Thyroid gland (tissue), 4 donors: Measurements from ENCODE around the gene KANK3. TPM values are rescaled to one million over a fixed set of nuclear protein-coding genes. Genes with fewer than 3 reads are reported as not detected.
"Not testable (repeated sequence)": the region's sequence is repeated elsewhere in the genome, so short reads cannot be mapped to it uniquely, and the experiment has no call there.

Experiments
- DNase-seq, 2 donors: peaks; one replicate each; pipeline ENCODE4 v3.0.0-alpha.2; 2019
- H3K27ac ChIP-seq, 3 donors: fragments of 200-600 bp; sonication (generic); 1 replicate in 2 of 3; 2 replicates in 1 of 3; pipeline ENCODE4 v1.5.1; 2016 to 2019; ENCODE audit warnings: mild to moderate bottlenecking in 1 of 3, moderate library complexity in 1 of 3
- H3K27me3 ChIP-seq: fragments of 200-600 bp; sonication (generic); one replicate; pipeline ENCODE4 v1.5.1; 2019
- H3K36me3 ChIP-seq, 2 donors: fragments of 200-600 bp; sonication (generic); one replicate each; pipeline ENCODE4 v1.5.1; 2016 to 2019
- H3K4me1 ChIP-seq, 2 donors: fragments of 200-600 bp; sonication (generic); one replicate each; pipeline ENCODE4 v1.5.1; 2017 to 2019
- H3K4me3 ChIP-seq, 3 donors: fragments of 200-600 bp; sonication (generic); replicated peaks in 1 of 3; 1 replicate in 2 of 3; 2 replicates in 1 of 3; pipeline ENCODE4 v1.5.1; 2016; ENCODE audit warnings: mild to moderate bottlenecking in 1 of 3
- H3K9me3 ChIP-seq: fragments of 200-600 bp; sonication (generic); one replicate; pipeline ENCODE4 v1.5.1; 2017
- POLR2A ChIP-seq, 2 donors: fragments of 450-650 bp; IDR thresholded peaks; one replicate each; pipeline ENCODE4 v1.6.1; 2017; ENCODE audit warnings: antibody characterized with exemption in 2 of 2, mild to moderate bottlenecking in 2 of 2, moderate library complexity in 1 of 2
- WGBS, 2 donors: methylation state at CpG; one replicate each; pipeline ENCODE4 v1.1.5; 2017; 5-methylcytosine and 5-hydroxymethylcytosine counted together
- intact Hi-C: fragments of 100-400 bp; cut with DNase I; formaldehyde crosslinking; loops from one replicate; pipeline ENCODE4 v1.15.1; 2023
- total RNA-seq, 4 donors: library from RNA; depleted of rRNA; stranded (reverse); fragments of >200 nt; gene quantifications; one replicate each; pipeline ENCODE4 v1.2.3, GENCODE V29; 2016
- TF ChIP-seq, protein P1 (sequence below), 6 experiments: fragments of 200-600 bp in 3 of 6; fragments of 450-650 bp in 3 of 6; sonication (generic) in 3 of 6; IDR thresholded peaks; one replicate each; pipeline ENCODE4 v1.5.1; 2016 to 2019; ENCODE audit warnings: antibody characterized with exemption in 6 of 6, mild to moderate bottlenecking in 2 of 6, inconsistent platforms in 1 of 6, moderate library complexity in 1 of 6

Gene KANK3
- total RNA-seq, 4 donors from 2014 or later, result 21.1 to 49.7 (median 30.5) TPM

- WGBS, 2 donors, result 0% methylated on average over 29 to 49 of the region's 70 CpGs
- TF ChIP-seq POLR2A (IDR thresholded peaks at IDR 0.05), result peak; percentile 48 to 88
- TF ChIP-seq, protein P1, sequence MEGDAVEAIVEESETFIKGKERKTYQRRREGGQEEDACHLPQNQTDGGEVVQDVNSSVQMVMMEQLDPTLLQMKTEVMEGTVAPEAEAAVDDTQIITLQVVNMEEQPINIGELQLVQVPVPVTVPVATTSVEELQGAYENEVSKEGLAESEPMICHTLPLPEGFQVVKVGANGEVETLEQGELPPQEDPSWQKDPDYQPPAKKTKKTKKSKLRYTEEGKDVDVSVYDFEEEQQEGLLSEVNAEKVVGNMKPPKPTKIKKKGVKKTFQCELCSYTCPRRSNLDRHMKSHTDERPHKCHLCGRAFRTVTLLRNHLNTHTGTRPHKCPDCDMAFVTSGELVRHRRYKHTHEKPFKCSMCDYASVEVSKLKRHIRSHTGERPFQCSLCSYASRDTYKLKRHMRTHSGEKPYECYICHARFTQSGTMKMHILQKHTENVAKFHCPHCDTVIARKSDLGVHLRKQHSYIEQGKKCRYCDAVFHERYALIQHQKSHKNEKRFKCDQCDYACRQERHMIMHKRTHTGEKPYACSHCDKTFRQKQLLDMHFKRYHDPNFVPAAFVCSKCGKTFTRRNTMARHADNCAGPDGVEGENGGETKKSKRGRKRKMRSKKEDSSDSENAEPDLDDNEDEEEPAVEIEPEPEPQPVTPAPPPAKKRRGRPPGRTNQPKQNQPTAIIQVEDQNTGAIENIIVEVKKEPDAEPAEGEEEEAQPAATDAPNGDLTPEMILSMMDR (IDR thresholded peaks at IDR 0.05), result no peak
- Histone ChIP-seq H3K36me3 (no peaks in the 10 kb centered on the region), H3K27ac (peak within 1 kb of the TSS; percentile 100), H3K27me3 (no peaks in the 10 kb centered on the region), H3K4me1 (peaks cover 61 to 65% of the 10 kb centered on the region in 2 donors), H3K9me3 (no peaks in the 10 kb centered on the region), H3K4me3 (peak within 1 kb of the TSS; percentile 91 to 100 (median 98))
- DNase-seq, result peak; percentile 100
- intact Hi-C loops, result no loop called here
These were observed 47.0 kb upstream of the KANK3 start, which contains the start of gene RAB11B for GRCh38 chr19:8389891-8390616. TSS of gene RAB11B (plus strand) at chr19:8390360. CDS start at chr19:8390417, 57 bp downstream.

GRCh38 chr19:8388612-8388958, 45.5 kb upstream of the KANK3 start:
- intact Hi-C loops, result no loop called here
- DNase-seq, result no peak
- Histone ChIP-seq H3K4me1 (peaks cover 49 to 65% of the 10 kb centered on the region in 2 donors), H3K9me3 (no peaks in the 10 kb centered on the region), H3K27ac (no peak overlapping the region), H3K27me3 (no peaks in the 10 kb centered on the region), H3K4me3 (no peak overlapping the region), H3K36me3 (no peaks in the 10 kb centered on the region)
- WGBS, 2 donors, result 61 to 66% methylated on average over 2 of the region's 2 CpGs
- no peak for TF ChIP-seq POLR2A (IDR thresholded peaks at IDR 0.05)
- TF ChIP-seq, protein P1 (IDR thresholded peaks at IDR 0.05), result no peak

DNA sequence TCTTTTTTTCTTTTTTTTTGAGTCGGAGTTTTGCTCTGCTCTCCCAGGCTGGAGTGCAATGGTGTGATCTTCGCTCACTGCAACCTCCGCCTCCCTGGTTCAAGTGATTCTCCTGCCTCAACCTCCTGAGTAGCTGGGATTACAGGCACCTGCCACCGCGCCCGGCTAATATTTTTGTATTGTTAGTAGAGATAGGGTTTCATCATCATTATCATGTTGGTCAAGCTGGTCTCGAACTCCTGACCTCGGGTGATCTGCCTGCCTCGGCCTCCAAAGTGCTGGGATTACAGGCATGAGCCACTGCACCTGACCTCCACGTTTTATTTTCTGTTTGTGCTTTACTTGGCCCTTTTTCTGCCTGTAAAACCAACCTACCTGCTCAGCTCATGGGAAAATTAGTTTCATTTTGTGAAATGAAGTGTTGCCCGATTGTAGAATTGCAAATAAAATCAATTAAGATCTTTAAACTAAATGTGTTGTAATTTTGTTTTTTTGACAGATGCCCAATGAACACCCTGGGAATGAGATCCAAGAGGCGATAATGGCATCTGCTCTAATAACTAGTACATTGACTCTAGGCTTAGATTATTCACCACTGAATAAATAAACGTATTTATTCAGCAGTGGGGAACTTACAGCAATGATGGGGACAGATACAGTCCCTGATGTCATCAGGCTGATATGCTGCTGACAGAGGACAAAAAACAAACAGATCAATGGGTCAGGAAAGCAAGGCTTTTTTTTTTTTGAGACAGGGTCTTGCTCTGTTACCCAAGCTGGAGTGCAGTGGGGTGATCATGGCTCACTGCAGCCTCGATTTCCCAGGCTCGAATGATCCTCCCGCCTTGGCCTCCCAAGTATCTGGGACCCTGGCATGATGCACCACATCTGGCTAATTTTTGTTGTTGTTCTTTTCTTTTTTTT, 44.9 kb upstream of the KANK3 start:
- Histone ChIP-seq H3K27ac (no peak overlapping the region), H3K4me1 (peaks cover 42 to 59% of the 10 kb centered on the region in 2 donors), H3K36me3 (no peaks in the 10 kb centered on the region), H3K4me3 (no peak overlapping the region), H3K9me3 (no peaks in the 10 kb centered on the region), H3K27me3 (no peaks in the 10 kb centered on the region)
- TF ChIP-seq, protein P1 (IDR thresholded peaks at IDR 0.05), result no peak
- TF ChIP-seq POLR2A (IDR thresholded peaks at IDR 0.05), result no peak
- 92 to 94% methylated on average over 16 of the region's 16 CpGs for WGBS, 2 donors
- no peak for DNase-seq
- intact Hi-C loops, result no loop called here

DNA sequence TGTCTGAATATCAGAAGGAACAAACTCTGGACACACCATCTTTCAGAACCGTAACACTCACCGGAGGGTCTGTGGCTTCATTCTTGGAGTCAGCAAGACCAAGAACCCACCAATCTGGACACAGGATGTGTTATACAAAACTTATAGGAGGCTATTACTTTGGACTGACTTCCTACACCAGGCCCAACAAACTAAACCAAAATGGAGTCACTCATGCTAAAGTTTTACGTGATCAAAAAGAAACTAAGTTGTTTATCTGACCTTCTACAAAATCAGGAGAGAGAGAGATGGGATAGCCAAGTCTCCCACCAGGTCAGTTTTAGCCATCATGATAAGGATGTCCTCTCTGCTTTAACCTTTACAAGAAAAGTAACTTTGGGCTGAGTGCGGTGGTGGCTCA, 43.9 kb upstream of the KANK3 start:
- WGBS, 2 donors, result 72 to 83% methylated on average over 4 of the region's 4 CpGs
- intact Hi-C loops, result no loop called here
- Histone ChIP-seq H3K27ac (peak overlapping the region in 1 of 3 donors; percentile 52), H3K27me3 (no peaks in the 10 kb centered on the region), H3K4me3 (no peak overlapping the region), H3K36me3 (no peaks in the 10 kb centered on the region), H3K9me3 (no peaks in the 10 kb centered on the region), H3K4me1 (peaks cover 33 to 49% of the 10 kb centered on the region in 2 donors)
- TF ChIP-seq, protein P1 (IDR thresholded peaks at IDR 0.05), result no peak
- DNase-seq, result no peak

GRCh38 chr19:8386419-8386818, 43.4 kb upstream of the KANK3 start:
- H3K27me3 ChIP-seq, intact Hi-C loops, H3K4me3 ChIP-seq, DNase-seq, H3K36me3 ChIP-seq, H3K9me3 ChIP-seq: not testable (repeated sequence)
- peaks cover 27 to 44% of the 10 kb centered on the region in 2 donors for H3K4me1 ChIP-seq
- WGBS, 2 donors, result 82 to 84% methylated on average over 9 of the region's 9 CpGs
- H3K27ac ChIP-seq, result peak overlapping the region; percentile 51 to 73 (median 52)

GRCh38 chr19:8385566-8385965, 42.5 kb upstream of the KANK3 start:
- H3K4me3 ChIP-seq, DNase-seq, H3K9me3 ChIP-seq, H3K27me3 ChIP-seq, intact Hi-C loops, H3K36me3 ChIP-seq: not testable (repeated sequence)
- WGBS, 2 donors, result 63 to 66% methylated on average over 3 of the region's 3 CpGs
- peak overlapping the region; percentile 51 to 73 (median 52) for H3K27ac ChIP-seq
- peaks cover 20 to 37% of the 10 kb centered on the region in 2 donors for H3K4me1 ChIP-seq

- intact Hi-C loops, H3K27me3 ChIP-seq, H3K4me3 ChIP-seq, DNase-seq, H3K36me3 ChIP-seq, H3K9me3 ChIP-seq: not testable (repeated sequence)
- 51 to 68% methylated on average over 2 of the region's 2 CpGs for WGBS, 2 donors
- Histone ChIP-seq H3K4me1 (peaks cover 20 to 37% of the 10 kb centered on the region in 2 donors), H3K27ac (peak overlapping the region; percentile 51 to 73 (median 52))
These were observed 42.0 kb upstream of the KANK3 start for GRCh38 chr19:8385103-8385502.

- H3K27me3 ChIP-seq, H3K9me3 ChIP-seq, DNase-seq, intact Hi-C loops, H3K4me3 ChIP-seq, H3K36me3 ChIP-seq: not testable (repeated sequence)
- WGBS, 2 donors, result 80 to 81% methylated on average over 4 of the region's 4 CpGs
- H3K4me1 ChIP-seq, result peaks cover 20 to 36% of the 10 kb centered on the region in 2 donors
- H3K27ac ChIP-seq, result peak overlapping the region in 1 of 3 donors; percentile 52
These were observed 41.5 kb upstream of the KANK3 start for GRCh38 chr19:8384569-8384968.
